Measurements from ENCODE around the gene NCOA7.

Gene NCOA7

DNA sequence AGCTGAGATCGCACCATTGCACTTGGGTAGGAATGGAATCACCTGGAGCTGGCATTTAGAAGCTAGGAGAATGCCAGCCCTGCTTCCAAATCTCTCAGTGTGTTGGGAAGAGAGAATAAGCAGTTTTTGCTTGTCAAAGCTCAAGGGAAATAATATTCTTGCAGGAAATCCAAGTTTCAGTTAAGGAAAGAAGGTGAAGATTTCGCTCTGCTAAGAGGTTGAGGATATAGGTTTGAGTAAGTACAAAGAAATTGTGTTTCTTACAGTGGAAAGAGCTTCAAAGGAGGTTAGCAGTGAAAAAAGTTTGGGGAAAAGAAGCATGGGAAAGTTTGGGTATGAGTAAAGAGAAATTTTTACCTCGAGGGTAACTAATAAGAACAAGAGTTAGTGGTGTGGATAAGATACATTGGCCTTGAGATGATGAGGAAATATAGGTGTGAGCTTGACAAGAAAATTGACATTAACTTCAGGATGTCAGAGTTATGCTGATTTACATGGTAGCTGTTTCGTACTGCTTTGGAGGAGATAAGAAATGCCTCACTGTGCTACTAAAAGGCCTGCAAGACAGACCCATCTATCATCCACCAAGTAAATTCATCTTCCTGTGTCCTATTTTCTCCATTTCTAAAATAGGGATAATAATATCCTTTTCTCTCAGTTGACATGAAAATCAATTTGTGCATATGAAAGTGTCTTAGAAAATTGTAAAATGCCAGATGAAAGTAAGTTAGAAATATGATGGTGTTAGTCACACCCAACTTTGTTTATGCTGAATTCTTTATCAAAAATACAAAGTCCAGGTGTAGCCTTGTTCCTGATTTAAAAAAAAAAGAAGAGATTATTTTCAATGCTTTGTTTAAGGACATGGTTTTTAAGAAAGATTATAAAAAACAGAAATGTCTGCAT lies 153.0 kb downstream of the NCOA7 start:
- H3K9ac ChIP-seq (ENCODE audit: low read depth, low read length) = no peak overlapping the region
- no peaks in the 10 kb centered on the region for H3K9me3 ChIP-seq (ENCODE audit: insufficient read depth, low read length, severe bottlenecking)
- no peaks in the 10 kb centered on the region for H4K20me1 ChIP-seq (ENCODE audit: insufficient read depth, low read length)
- H3K4me1 ChIP-seq (ENCODE audit: insufficient read depth, low read length) = no peaks in the 10 kb centered on the region
- H3K4me3 ChIP-seq (ENCODE audit: low read depth in 1 of 2, low read length in 2 of 2) = no peak overlapping the region
- H3K27me3 ChIP-seq (ENCODE audit: insufficient read depth, low read length, poor library complexity) = peaks cover 9% of the 10 kb centered on the region
- TF ChIP-seq EZH2 (IDR thresholded peaks at IDR 0.05; ENCODE audit: borderline replicate concordance, low read depth, low read length, severe bottlenecking) = no peak
- TF ChIP-seq, protein P1, sequence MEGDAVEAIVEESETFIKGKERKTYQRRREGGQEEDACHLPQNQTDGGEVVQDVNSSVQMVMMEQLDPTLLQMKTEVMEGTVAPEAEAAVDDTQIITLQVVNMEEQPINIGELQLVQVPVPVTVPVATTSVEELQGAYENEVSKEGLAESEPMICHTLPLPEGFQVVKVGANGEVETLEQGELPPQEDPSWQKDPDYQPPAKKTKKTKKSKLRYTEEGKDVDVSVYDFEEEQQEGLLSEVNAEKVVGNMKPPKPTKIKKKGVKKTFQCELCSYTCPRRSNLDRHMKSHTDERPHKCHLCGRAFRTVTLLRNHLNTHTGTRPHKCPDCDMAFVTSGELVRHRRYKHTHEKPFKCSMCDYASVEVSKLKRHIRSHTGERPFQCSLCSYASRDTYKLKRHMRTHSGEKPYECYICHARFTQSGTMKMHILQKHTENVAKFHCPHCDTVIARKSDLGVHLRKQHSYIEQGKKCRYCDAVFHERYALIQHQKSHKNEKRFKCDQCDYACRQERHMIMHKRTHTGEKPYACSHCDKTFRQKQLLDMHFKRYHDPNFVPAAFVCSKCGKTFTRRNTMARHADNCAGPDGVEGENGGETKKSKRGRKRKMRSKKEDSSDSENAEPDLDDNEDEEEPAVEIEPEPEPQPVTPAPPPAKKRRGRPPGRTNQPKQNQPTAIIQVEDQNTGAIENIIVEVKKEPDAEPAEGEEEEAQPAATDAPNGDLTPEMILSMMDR (IDR thresholded peaks at IDR 0.05; ENCODE audit: borderline replicate concordance, extremely low read depth, low read length, poor library complexity, severe bottlenecking) = no peak
- DNase-seq (no peak), ATAC-seq (ENCODE audit: insufficient read depth, low read depth) (no peak)
- no peaks in the 10 kb centered on the region for H3K79me2 ChIP-seq (ENCODE audit: insufficient read depth, low read length)
- H3K4me2 ChIP-seq (ENCODE audit: insufficient read depth, low read length) = no peak overlapping the region
- H2AFZ ChIP-seq (ENCODE audit: low read depth, low read length) = no peak overlapping the region
- H3K36me3 ChIP-seq (ENCODE audit: insufficient read depth, low read length) = no peaks in the 10 kb centered on the region
- no peak overlapping the region for H3K27ac ChIP-seq (ENCODE audit: low read length)

DNA sequence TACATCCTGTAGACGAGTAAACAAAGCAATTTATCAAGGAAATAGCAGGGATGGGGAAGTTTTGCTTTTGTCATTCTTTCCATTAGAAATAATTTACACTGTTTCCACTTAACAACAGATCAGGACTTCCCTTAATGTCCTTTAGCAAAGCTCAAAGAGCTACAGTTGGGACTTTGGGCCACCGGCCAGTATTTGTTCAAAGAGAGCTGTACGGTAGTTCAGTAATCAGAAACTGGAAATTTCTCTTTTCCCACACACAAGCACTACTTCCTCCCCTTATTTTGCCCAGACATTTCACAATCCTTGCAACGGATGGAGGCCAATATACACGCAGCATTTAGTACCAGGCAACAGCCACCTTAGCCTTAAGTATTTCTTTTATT lies 153.7 kb downstream of the NCOA7 start:
- Histone ChIP-seq H3K9me3 (ENCODE audit: insufficient read depth, low read length, severe bottlenecking) (no peaks in the 10 kb centered on the region), H3K27me3 (ENCODE audit: insufficient read depth, low read length, poor library complexity) (peaks cover 12% of the 10 kb centered on the region), H3K4me2 (ENCODE audit: insufficient read depth, low read length) (no peak overlapping the region), H3K4me1 (ENCODE audit: insufficient read depth, low read length) (no peaks in the 10 kb centered on the region), H2AFZ (ENCODE audit: low read depth, low read length) (no peak overlapping the region), H3K36me3 (ENCODE audit: insufficient read depth, low read length) (no peaks in the 10 kb centered on the region), H3K79me2 (ENCODE audit: insufficient read depth, low read length) (no peaks in the 10 kb centered on the region), H4K20me1 (ENCODE audit: insufficient read depth, low read length) (no peaks in the 10 kb centered on the region), H3K4me3 (ENCODE audit: low read depth in 1 of 2, low read length in 2 of 2) (no peak overlapping the region), H3K9ac (ENCODE audit: low read depth, low read length) (no peak overlapping the region), H3K27ac (ENCODE audit: low read length) (no peak overlapping the region)
- DNase-seq = no peak
- no peak for TF ChIP-seq EZH2 (IDR thresholded peaks at IDR 0.05; ENCODE audit: borderline replicate concordance, low read depth, low read length, severe bottlenecking)
- TF ChIP-seq, protein P1 (IDR thresholded peaks at IDR 0.05; ENCODE audit: borderline replicate concordance, extremely low read depth, low read length, poor library complexity, severe bottlenecking) = no peak
- ATAC-seq (ENCODE audit: insufficient read depth, low read depth) = no peak

GRCh38 chr6:125944896-125945295 lies 154.1 kb downstream of the NCOA7 start:
- H3K9me3 ChIP-seq (ENCODE audit: insufficient read depth, low read length, severe bottlenecking) = no peaks in the 10 kb centered on the region
- no peak for ATAC-seq (ENCODE audit: insufficient read depth, low read depth)
- TF ChIP-seq, protein P1 (IDR thresholded peaks at IDR 0.05; ENCODE audit: borderline replicate concordance, extremely low read depth, low read length, poor library complexity, severe bottlenecking) = no peak
- no peak for TF ChIP-seq EZH2 (IDR thresholded peaks at IDR 0.05; ENCODE audit: borderline replicate concordance, low read depth, low read length, severe bottlenecking)
- no peaks in the 10 kb centered on the region for H3K36me3 ChIP-seq (ENCODE audit: insufficient read depth, low read length)
- DNase-seq = no peak
- H3K27ac ChIP-seq (ENCODE audit: low read length) = no peak overlapping the region
- no peaks in the 10 kb centered on the region for H3K79me2 ChIP-seq (ENCODE audit: insufficient read depth, low read length)
- H3K4me1 ChIP-seq (ENCODE audit: insufficient read depth, low read length) = no peaks in the 10 kb centered on the region
- H3K4me2 ChIP-seq (ENCODE audit: insufficient read depth, low read length) = no peak overlapping the region
- no peak overlapping the region for H2AFZ ChIP-seq (ENCODE audit: low read depth, low read length)
- H4K20me1 ChIP-seq (ENCODE audit: insufficient read depth, low read length) = no peaks in the 10 kb centered on the region
- no peak overlapping the region for H3K4me3 ChIP-seq (ENCODE audit: low read depth in 1 of 2, low read length in 2 of 2)
- peaks cover 11% of the 10 kb centered on the region for H3K27me3 ChIP-seq (ENCODE audit: insufficient read depth, low read length, poor library complexity)
- no peak overlapping the region for H3K9ac ChIP-seq (ENCODE audit: low read depth, low read length)

All from DND-41 (cell line).